GM18505 (cell line): ENCODE results near the gene ASPN.

Experiments used
- ATAC-seq: cut with Tn5 transposase; IDR thresholded peaks from one replicate; pipeline ENCODE4 v1.9.1; 2021; ENCODE audit not compliant: unreplicated experiment
- POLR2A ChIP-seq: IDR thresholded peaks from 4 replicates; pipeline ENCODE4 v1.6.1; 2011; ENCODE audit warnings: borderline replicate concordance; ENCODE audit not compliant: insufficient read depth, insufficient read length; ENCODE audit errors: extremely low read depth

ASPN gene

DNA sequence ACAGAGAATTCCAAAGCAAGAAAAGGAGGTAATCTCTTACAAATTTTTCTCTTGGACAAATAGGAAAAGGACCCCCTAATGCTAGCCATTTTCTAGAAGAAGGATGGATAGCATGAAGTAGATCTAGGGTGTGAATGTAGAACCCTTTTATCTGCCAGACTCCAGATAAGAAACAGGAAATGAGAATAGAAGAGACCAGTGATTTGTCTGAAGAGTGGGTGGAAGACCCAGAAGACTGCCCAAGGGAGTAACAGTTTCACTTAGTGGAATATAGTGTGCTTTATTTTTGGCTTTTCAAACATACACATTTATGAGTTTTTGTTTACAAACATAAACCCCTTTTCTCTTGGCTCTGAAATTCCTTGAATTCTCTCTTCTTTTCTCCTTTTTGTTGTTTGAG lies 28.4 kb upstream of the ASPN start:
- ATAC-seq = no peak
- TF ChIP-seq POLR2A = no peak

DNA sequence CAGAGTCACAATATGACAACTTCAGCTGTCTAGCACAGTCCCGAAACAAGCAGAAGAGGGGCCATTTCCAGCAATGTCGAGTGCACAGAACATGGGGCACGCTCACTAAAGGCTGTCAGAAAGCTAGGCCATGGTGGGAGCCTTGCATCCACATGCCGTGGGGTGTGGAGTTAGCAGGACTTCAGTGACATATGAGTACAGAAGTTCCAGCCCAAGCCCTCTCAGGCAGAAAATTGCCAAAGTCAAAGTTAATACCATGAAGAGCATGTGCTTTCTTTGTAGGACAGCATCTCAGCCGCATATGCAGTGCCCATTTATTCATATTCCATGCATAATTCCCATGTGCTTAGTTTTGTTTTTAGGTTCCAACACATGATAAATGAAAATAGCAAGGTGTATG lies 26.7 kb upstream of the ASPN start:
- ATAC-seq = no peak
- no peak for TF ChIP-seq POLR2A

- no peak for TF ChIP-seq POLR2A
- no peak for ATAC-seq
These were observed 25.9 kb upstream of the ASPN start for GRCh38 chr9:92508018-92508820.

- ATAC-seq = no peak
- TF ChIP-seq POLR2A = no peak
These were observed 25.2 kb upstream of the ASPN start for GRCh38 chr9:92507496-92507895.

GRCh38 chr9:92507005-92507404 lies 24.7 kb upstream of the ASPN start:
- TF ChIP-seq POLR2A = no peak
- ATAC-seq = no peak

DNA sequence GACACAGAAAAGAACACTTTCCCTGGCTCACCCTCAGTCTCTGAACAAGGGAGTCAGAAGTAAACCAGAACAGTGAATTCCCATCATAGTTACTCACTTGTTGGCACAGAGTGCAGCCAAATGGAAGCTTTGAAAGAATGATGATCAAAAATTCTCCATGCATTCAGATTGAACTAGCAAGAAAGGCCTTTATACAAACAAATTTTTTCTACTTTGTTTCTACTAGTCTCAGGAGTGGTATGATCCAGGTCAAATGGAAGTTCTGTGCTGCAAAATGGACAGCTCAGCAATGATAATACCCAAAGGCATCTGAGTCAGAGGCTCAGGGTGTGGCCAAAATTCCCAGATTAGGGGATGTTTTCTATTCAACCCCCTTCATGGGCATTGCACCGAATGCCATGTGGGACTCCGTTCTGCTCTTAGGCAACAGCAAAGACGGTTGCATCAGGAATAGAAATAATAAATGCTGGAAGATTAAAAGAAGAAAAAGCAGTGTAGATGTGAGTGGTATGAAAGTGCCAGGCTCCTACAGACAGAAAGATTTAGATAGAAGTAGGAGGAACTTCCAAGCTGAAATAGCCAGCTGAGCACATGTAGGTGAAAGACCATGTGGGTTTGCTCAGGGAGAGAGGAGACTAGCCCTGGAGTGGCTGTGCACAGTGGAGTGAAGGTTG lies 24.0 kb upstream of the ASPN start:
- no peak for ATAC-seq
- no peak for TF ChIP-seq POLR2A

GRCh38 chr9:92504881-92505280 lies 22.6 kb upstream of the ASPN start:
- ATAC-seq = no peak
- TF ChIP-seq POLR2A = no peak

DNA sequence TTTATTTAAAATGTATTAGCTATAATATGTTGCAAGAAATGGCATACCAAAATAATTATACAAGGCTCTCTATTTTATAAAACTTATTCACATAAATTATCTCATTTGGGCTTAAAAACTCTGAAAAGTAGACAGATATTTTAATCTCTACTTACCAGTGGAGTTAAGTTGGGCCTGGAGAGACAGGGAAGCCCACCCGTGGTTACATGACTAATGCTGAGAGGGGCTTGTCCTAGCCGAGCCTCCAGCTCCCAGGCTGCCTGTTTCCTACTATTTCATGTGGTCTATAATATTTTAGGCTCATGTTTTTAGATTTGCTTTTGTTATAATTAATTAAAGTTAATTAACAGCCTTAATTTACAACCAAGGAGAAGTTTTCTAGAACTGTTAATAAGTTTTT lies 20.9 kb upstream of the ASPN start:
- TF ChIP-seq POLR2A = no peak
- no peak for ATAC-seq

GRCh38 chr9:92501671-92502393 lies 19.5 kb upstream of the ASPN start:
- no peak for ATAC-seq
- no peak for TF ChIP-seq POLR2A

GRCh38 chr9:92500725-92501124 lies 18.4 kb upstream of the ASPN start:
- no peak for TF ChIP-seq POLR2A
- ATAC-seq = no peak

DNA sequence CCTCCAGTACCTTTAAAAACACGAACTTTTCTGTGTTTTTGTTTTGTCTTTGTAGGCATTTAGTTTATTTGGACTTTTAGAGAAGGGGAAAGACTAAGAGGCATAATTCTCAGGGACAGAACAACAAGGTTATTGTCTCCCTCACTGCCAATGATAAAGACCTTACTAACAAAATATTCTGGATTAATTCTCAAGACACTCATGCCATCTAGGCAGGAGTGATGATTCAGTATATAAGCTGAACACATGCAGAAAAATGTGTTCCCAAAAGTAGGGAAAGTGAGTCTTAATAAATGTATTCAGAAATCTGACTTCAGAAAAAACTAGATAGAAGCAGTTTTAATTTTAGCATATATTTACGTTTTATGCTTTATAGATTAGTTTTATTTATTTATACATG lies 17.4 kb upstream of the ASPN start:
- ATAC-seq = no peak
- no peak for TF ChIP-seq POLR2A

GRCh38 chr9:92496396-92497176 lies 14.3 kb upstream of the ASPN start:
- ATAC-seq = no peak
- no peak for TF ChIP-seq POLR2A

DNA sequence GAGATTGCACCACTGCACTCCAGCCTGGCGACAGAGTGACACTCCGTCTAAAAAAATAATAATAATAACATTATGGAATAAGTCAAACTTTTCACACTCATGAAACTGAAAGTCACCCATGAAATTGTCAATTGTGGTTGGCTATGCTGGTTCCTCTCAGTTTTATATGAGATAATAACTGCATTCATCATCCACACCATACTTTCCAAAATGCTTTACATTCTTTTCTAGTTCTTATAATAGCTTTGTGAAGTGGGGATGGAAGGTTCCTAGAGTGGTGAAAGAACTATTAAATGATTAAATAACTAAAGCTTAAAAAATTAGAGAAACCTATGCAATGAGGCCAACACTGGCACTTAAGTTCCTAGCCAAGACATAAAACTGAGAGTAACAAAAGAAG lies 12.6 kb upstream of the ASPN start:
- ATAC-seq = no peak
- no peak for TF ChIP-seq POLR2A

DNA sequence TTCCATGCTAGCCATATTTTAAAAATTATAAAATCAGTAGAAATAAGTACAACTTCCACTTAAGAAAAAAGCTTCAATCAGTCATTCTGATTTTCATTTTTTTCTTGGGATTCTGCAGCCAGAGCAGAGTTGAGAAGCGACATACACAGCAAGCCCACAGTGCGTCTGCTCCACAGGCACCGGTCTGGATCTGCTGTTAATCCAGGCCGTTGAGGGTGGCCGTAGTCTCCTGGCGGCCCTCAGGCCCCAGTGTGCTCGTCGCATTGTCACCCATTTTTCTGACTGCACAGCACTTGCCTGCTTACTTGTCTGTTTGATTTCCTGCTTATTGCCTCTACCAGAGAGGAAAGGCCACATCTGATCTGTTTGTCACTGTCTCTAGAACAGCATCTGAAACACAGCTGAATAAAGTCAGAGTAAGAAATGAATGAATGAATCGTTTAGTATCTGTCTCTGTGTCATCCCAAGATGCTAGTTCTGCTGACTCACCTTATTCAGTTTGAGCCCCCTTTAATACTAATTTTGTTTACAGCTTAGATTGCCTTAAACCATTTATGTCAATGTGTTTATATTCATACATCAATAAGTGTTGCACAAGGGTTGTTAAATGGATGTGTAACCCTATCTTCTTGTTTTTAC lies 11.6 kb upstream of the ASPN start:
- ATAC-seq = no peak
- TF ChIP-seq POLR2A = no peak
